B cell (primary cell): ENCODE data around the gene FSTL3. TPM values are rescaled to one million over a fixed set of nuclear protein-coding genes. Genes with fewer than 3 reads are reported as not detected.

Experiments used
- ATAC-seq: fragments of 200-7000 bp; cut with Tn5 transposase; one replicate; pipeline ENCODE4 v1.10.0; 2021; ENCODE audit warnings: low read depth, mild to moderate bottlenecking, moderate number of reproducible peaks, moderate library complexity
- CTCF ChIA-PET: fragments of 350-600 bp; sonication (Branson Sonifier 250); formaldehyde crosslinking; loops from one replicate; lab custom pipeline; 2021; ENCODE audit warnings: antibody characterized with exemption, inconsistent platforms; lab: Charles Lee
- POLR2A ChIA-PET: fragments of 350-600 bp; sonication (Branson Sonifier 250); formaldehyde crosslinking; loops from one replicate; lab custom pipeline; 2021; ENCODE audit warnings: antibody characterized with exemption; lab: Charles Lee
- DNase-seq: peaks from one replicate; pipeline ENCODE4 v3.0.0; 2013
- H2AFZ ChIP-seq: 2 replicates; pipeline ENCODE4 v1.6.1; 2012; ENCODE audit warnings: mild to moderate bottlenecking, low read depth, low read length; ENCODE audit not compliant: insufficient read depth, poor library complexity, severe bottlenecking
- H3K27ac ChIP-seq, 2 donors: 1 replicate in 1 of 2; 2 replicates in 1 of 2; pipeline ENCODE4 v1.5.1; 2012 to 2013; ENCODE audit warnings: low read length in 2 of 2, mild to moderate bottlenecking in 2 of 2, moderate library complexity in 1 of 2
- H3K27me3 ChIP-seq, 4 experiments: fragments of 200-600 bp in 1 of 4; sonication (generic) in 1 of 4; replicated peaks in 1 of 4; 1 replicate in 2 of 4; 2 replicates in 2 of 4; pipeline versions ENCODE4 v1.6.1 to v1.7.0; 2013 to 2016; ENCODE audit warnings: low read length in 3 of 4, mild to moderate bottlenecking in 2 of 4, mixed read lengths in 1 of 4, moderate library complexity in 1 of 4; ENCODE audit not compliant: insufficient read depth in 4 of 4, control insufficient read depth in 3 of 4; ENCODE audit errors: control extremely low read depth in 1 of 4
- H3K36me3 ChIP-seq, 2 experiments: replicated peaks in 1 of 2; 1 replicate in 1 of 2; 2 replicates in 1 of 2; pipeline versions ENCODE4 v1.6.1 to v1.7.1; 2013; ENCODE audit warnings: low read length in 1 of 2; ENCODE audit not compliant: insufficient read depth in 2 of 2, control insufficient read depth in 1 of 2; ENCODE audit errors: control extremely low read depth in 1 of 2, extremely low read depth in 1 of 2
- H3K4me1 ChIP-seq, 2 donors: fragments of 200-600 bp in 1 of 2; sonication (generic) in 1 of 2; 1 replicate in 1 of 2; 2 replicates in 1 of 2; pipeline versions ENCODE4 v1.5.1 to v1.6.1; 2013 to 2017; ENCODE audit warnings: low read length in 2 of 2; ENCODE audit not compliant: control insufficient read depth in 2 of 2, insufficient read depth in 2 of 2
- H3K4me2 ChIP-seq: replicated peaks from 2 replicates; pipeline ENCODE3; 2012; ENCODE audit warnings: mild to moderate bottlenecking, low read depth, low read length; ENCODE audit not compliant: poor library complexity, severe bottlenecking
- H3K4me3 ChIP-seq, 5 experiments: fragments of 200-600 bp in 1 of 5; sonication (generic) in 1 of 5; 1 replicate in 3 of 5; 2 replicates in 2 of 5; pipeline versions ENCODE4 v1.5.1 to v1.7.0; 2011 to 2016; ENCODE audit warnings: low read length in 4 of 5, mild to moderate bottlenecking in 4 of 5, low read depth in 2 of 5, control low read depth in 1 of 5, moderate library complexity in 1 of 5; ENCODE audit not compliant: insufficient read depth in 1 of 5; ENCODE audit errors: control extremely low read depth in 1 of 5, extremely low read depth in 1 of 5
- H3K79me2 ChIP-seq: fragments of 200-600 bp; sonication (generic); one replicate; pipeline ENCODE4 v1.6.0; 2016; ENCODE audit warnings: low read length; ENCODE audit not compliant: control insufficient read depth, insufficient read depth
- H3K9ac ChIP-seq: fragments of 200-600 bp; sonication (generic); 2 replicates; pipeline ENCODE4 v1.6.1; 2017; ENCODE audit warnings: mild to moderate bottlenecking, low read length, moderate library complexity
- H3K9me3 ChIP-seq, 3 donors: one replicate each; pipeline versions ENCODE4 v1.6.1 to v1.7.1; 2013; ENCODE audit warnings: low read length in 2 of 3; ENCODE audit not compliant: control insufficient read depth in 2 of 3, insufficient read depth in 1 of 3; ENCODE audit errors: control extremely low read depth in 1 of 3
- H4K20me1 ChIP-seq: 2 replicates; pipeline ENCODE4 v1.6.0; 2012; ENCODE audit warnings: mild to moderate bottlenecking, low read length; ENCODE audit not compliant: insufficient read depth, control insufficient read depth, poor library complexity, severe bottlenecking
- H3K27ac Mint-ChIP-seq: one replicate; pipeline ENCODE4 v1.8.0; 2021; ENCODE audit warnings: mixed read lengths
- H3K27me3 Mint-ChIP-seq: one replicate; pipeline ENCODE4 v1.8.0; 2021; ENCODE audit warnings: mixed read lengths
- H3K4me1 Mint-ChIP-seq: one replicate; pipeline ENCODE4 v1.8.0; 2021; ENCODE audit warnings: mixed read lengths
- H3K4me3 Mint-ChIP-seq: one replicate; pipeline ENCODE4 v1.8.0; 2021; ENCODE audit warnings: mixed read lengths
- H3K9me3 Mint-ChIP-seq: one replicate; pipeline ENCODE4 v1.8.0; 2022; ENCODE audit warnings: mixed read lengths; ENCODE audit not compliant: insufficient read depth
- EZH2 ChIP-seq: IDR thresholded peaks from 2 replicates; pipeline ENCODE4 v1.6.1; 2012; ENCODE audit warnings: borderline replicate concordance, low read depth, mild to moderate bottlenecking, moderate library complexity, low read length; ENCODE audit not compliant: insufficient read depth, poor library complexity, severe bottlenecking
- WGBS: methylation state at CpG from one replicate; pipeline ENCODE4 v1.1.5; 2013; ENCODE audit warnings: missing lambda C conversion rate; ENCODE audit not compliant: insufficient coverage; 5-methylcytosine and 5-hydroxymethylcytosine counted together
- intact Hi-C: fragments of 100-400 bp; cut with micrococcal nuclease; formaldehyde crosslinking; loops from one replicate; pipeline ENCODE4 v1.10.0; 2022
- polyA plus RNA-seq: library from polyadenylated mRNA; depleted of rRNA; stranded (reverse); fragments of >200 nt; gene quantifications from 2 replicates; pipeline ENCODE4 v1.2.3, GENCODE V29; 2012
- total RNA-seq, 2 donors: library from RNA; stranded (reverse); fragments of 120-200 nt in 1 of 2; gene quantifications; 1 replicate in 1 of 2; 2 replicates in 1 of 2; pipeline versions ENCODE4 v1.2.3 to v1.2.4, GENCODE V29; 2013 to 2022
- TF ChIP-seq, protein P1 (sequence below): fragments of 200-600 bp; IDR thresholded peaks from one replicate; pipeline ENCODE4 v1.8.0; 2022; ENCODE audit warnings: antibody characterized with exemption, mild to moderate bottlenecking

Gene FSTL3
- total and polyA plus RNA-seq, 2 donors (not counting 1 experiment from before 2014, with no cell fraction given) = 2.6 to 5.8 TPM

DNA sequence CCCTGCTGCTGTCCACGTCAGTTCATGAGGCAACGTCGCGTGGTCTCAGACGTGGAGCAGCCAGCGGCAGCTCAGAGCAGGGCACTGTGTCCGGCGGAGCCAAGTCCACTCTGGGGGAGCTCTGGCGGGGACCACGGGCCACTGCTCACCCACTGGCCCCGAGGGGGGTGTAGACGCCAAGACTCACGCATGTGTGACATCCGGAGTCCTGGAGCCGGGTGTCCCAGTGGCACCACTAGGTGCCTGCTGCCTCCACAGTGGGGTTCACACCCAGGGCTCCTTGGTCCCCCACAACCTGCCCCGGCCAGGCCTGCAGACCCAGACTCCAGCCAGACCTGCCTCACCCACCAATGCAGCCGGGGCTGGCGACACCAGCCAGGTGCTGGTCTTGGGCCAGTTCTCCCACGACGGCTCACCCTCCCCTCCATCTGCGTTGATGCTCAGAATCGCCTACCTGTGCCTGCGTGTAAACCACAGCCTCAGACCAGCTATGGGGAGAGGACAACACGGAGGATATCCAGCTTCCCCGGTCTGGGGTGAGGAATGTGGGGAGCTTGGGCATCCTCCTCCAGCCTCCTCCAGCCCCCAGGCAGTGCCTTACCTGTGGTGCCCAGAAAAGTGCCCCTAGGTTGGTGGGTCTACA, 6.6 kb downstream of the FSTL3 start:
- H3K27me3 Mint-ChIP-seq = no peaks in the 10 kb centered on the region
- Histone ChIP-seq H3K9ac (no peak overlapping the region), H3K79me2 (no peaks in the 10 kb centered on the region), H3K9me3 (peaks cover 0 to 29% (median 0%) of the 10 kb centered on the region in 3 donors), H3K36me3 (no peaks in the 10 kb centered on the region), H4K20me1 (peaks cover 14% of the 10 kb centered on the region), H3K4me3 (no peak overlapping the region), H3K27me3 (peaks cover 0 to 8% (median 0%) of the 10 kb centered on the region in 4 experiments), H3K4me2 (no peak overlapping the region), H2AFZ (no peak overlapping the region), H3K4me1 (peaks cover 6 to 21% of the 10 kb centered on the region in 2 donors), H3K27ac (no peak overlapping the region)
- TF ChIP-seq, protein P1, sequence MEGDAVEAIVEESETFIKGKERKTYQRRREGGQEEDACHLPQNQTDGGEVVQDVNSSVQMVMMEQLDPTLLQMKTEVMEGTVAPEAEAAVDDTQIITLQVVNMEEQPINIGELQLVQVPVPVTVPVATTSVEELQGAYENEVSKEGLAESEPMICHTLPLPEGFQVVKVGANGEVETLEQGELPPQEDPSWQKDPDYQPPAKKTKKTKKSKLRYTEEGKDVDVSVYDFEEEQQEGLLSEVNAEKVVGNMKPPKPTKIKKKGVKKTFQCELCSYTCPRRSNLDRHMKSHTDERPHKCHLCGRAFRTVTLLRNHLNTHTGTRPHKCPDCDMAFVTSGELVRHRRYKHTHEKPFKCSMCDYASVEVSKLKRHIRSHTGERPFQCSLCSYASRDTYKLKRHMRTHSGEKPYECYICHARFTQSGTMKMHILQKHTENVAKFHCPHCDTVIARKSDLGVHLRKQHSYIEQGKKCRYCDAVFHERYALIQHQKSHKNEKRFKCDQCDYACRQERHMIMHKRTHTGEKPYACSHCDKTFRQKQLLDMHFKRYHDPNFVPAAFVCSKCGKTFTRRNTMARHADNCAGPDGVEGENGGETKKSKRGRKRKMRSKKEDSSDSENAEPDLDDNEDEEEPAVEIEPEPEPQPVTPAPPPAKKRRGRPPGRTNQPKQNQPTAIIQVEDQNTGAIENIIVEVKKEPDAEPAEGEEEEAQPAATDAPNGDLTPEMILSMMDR = no peak
- TF ChIP-seq EZH2 = no peak
- ATAC-seq (no peak), DNase-seq (no peak)
- H3K27ac Mint-ChIP-seq = no peak overlapping the region
- 92% methylated on average over 20 of the region's 25 CpGs for WGBS
- peaks cover 6% of the 10 kb centered on the region for H3K4me1 Mint-ChIP-seq
- ChIA-PET POLR2A (no interaction called here), CTCF (no interaction called here)
- H3K9me3 Mint-ChIP-seq = no peaks in the 10 kb centered on the region
- no peak overlapping the region for H3K4me3 Mint-ChIP-seq
- intact Hi-C loops = no loop called here

GRCh38 chr19:685454-685931, 9.3 kb downstream of the FSTL3 start:
- ATAC-seq = no peak
- peaks cover 0 to 22% (median 0%) of the 10 kb centered on the region in 3 donors for H3K9me3 ChIP-seq
- H3K79me2 ChIP-seq = no peaks in the 10 kb centered on the region
- CTCF ChIA-PET = no interaction called here
- TF ChIP-seq, protein P1 = no peak
- TF ChIP-seq EZH2 = no peak
- peaks cover 0 to 12% of the 10 kb centered on the region in 2 donors for H3K4me1 ChIP-seq
- no peak overlapping the region for H3K4me3 ChIP-seq
- intact Hi-C loops = no loop called here
- no peaks in the 10 kb centered on the region for H3K27me3 ChIP-seq
- Mint-ChIP-seq H3K27ac (no peak overlapping the region), H3K4me1 (peaks cover 2% of the 10 kb centered on the region), H3K27me3 (no peaks in the 10 kb centered on the region), H3K9me3 (no peaks in the 10 kb centered on the region), H3K4me3 (no peak overlapping the region)
- H3K27ac ChIP-seq = no peak overlapping the region
- DNase-seq = no peak
- POLR2A ChIA-PET = no interaction called here
- H3K4me2 ChIP-seq = no peak overlapping the region
- 77% methylated on average over 29 of the region's 31 CpGs for WGBS
- H3K9ac ChIP-seq = no peak overlapping the region
- H2AFZ ChIP-seq = no peak overlapping the region
- H3K36me3 ChIP-seq = no peaks in the 10 kb centered on the region
- no peaks in the 10 kb centered on the region for H4K20me1 ChIP-seq
